ENCODE results near the gene KDM6A. TPM values are rescaled to one million over a fixed set of nuclear protein-coding genes. Genes with fewer than 3 reads are reported as not detected.
A peak's percentile ranks its signal among the peaks of the same experiment; 100 is the strongest.

The KDM6A gene
- total RNA-seq, 1 experiment from 2014 or later, result 42.8 TPM

DNA sequence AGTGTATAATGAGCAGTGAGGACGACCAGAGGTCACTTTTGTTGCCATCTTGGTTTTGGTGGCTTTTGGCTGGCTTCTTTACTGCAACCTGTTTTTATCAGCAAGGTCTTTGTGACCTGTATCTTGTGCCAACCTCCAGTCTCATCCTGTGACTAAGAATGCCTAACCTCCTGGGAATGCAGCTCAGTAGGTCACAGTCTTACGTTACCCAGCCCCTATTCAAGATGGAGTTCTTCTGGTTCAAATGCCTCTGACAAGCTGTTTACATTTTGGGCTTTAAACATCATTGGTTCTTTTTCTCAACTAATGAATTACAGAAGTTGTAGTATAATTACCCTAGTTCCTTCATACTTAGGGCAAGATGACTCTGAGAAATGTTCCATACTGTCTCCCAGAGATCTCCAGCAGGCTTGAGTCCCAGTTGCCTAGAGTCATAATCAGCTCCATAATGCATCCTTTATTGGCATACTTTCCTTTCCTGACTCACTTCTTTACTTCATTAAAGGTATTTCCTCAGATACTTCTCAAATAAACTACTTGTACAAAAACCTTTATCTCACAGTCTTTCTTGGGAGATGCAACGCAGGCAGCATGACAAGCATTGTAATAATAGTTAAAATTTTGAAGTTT, 136.5 kb downstream of the KDM6A start:
- Histone ChIP-seq H3K4me2 (ENCODE audit: insufficient read depth, insufficient read length, low read length) (no peak overlapping the region), H3K79me1 (ENCODE audit: insufficient read depth, low read depth, low read length, poor library complexity, severe bottlenecking) (peaks cover 3% of the 10 kb centered on the region), H2AK5ac (ENCODE audit: insufficient read length, low read length) (no peak overlapping the region), H3K23ac (ENCODE audit: insufficient read length, low read depth, low read length) (no peak overlapping the region), H2BK120ac (ENCODE audit: low read depth, low read length, poor library complexity, severe bottlenecking) (no peak overlapping the region), H2BK5ac (ENCODE audit: insufficient read length, low read length) (no peak overlapping the region), H3T11ph (ENCODE audit: low read length) (no peak overlapping the region), H3K18ac (ENCODE audit: insufficient read length, low read depth, low read length) (no peak overlapping the region), H3K27ac (ENCODE audit: insufficient read length, low read depth, low read length) (no peak overlapping the region), H3K23me2 (ENCODE audit: insufficient read length, low read depth, low read length, poor library complexity, severe bottlenecking) (no peaks in the 10 kb centered on the region), H2BK20ac (ENCODE audit: low read depth, low read length, poor library complexity, severe bottlenecking) (no peak overlapping the region), H3K9me3 (ENCODE audit: control insufficient read depth, low read depth, low read length) (peaks cover 21% of the 10 kb centered on the region), H4K8ac (replicated peaks; ENCODE audit: insufficient read length, low read depth, low read length) (no peak overlapping the region), H3K4ac (ENCODE audit: low read depth, low read length) (no peak overlapping the region), H4K91ac (ENCODE audit: insufficient read length, low read depth, low read length) (no peak overlapping the region), H2BK15ac (ENCODE audit: low read depth, low read length) (no peak overlapping the region), H2AFZ (ENCODE audit: low read length) (no peak overlapping the region), H3K27me3 (ENCODE audit: insufficient read depth, low read length) (no peaks in the 10 kb centered on the region), H3K4me1 (ENCODE audit: insufficient read depth, low read length) (no peaks in the 10 kb centered on the region), H3K79me2 (ENCODE audit: insufficient read depth, low read length) (peaks cover 19% of the 10 kb centered on the region), H3K56ac (ENCODE audit: insufficient read length, low read depth, low read length) (no peak overlapping the region), H4K5ac (ENCODE audit: insufficient read length, low read depth, low read length) (no peak overlapping the region), H2BK12ac (ENCODE audit: insufficient read length, low read depth, low read length) (no peak overlapping the region), H3K14ac (ENCODE audit: insufficient read depth, low read length) (no peak overlapping the region), H4K20me1 (ENCODE audit: control insufficient read depth, insufficient read depth, insufficient read length) (no peaks in the 10 kb centered on the region), H3K9ac (ENCODE audit: extremely low read depth, insufficient read length, low read length) (no peak overlapping the region)
- TF ChIP-seq, protein P1, sequence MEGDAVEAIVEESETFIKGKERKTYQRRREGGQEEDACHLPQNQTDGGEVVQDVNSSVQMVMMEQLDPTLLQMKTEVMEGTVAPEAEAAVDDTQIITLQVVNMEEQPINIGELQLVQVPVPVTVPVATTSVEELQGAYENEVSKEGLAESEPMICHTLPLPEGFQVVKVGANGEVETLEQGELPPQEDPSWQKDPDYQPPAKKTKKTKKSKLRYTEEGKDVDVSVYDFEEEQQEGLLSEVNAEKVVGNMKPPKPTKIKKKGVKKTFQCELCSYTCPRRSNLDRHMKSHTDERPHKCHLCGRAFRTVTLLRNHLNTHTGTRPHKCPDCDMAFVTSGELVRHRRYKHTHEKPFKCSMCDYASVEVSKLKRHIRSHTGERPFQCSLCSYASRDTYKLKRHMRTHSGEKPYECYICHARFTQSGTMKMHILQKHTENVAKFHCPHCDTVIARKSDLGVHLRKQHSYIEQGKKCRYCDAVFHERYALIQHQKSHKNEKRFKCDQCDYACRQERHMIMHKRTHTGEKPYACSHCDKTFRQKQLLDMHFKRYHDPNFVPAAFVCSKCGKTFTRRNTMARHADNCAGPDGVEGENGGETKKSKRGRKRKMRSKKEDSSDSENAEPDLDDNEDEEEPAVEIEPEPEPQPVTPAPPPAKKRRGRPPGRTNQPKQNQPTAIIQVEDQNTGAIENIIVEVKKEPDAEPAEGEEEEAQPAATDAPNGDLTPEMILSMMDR (conservative IDR thresholded peaks at IDR 0.05), result no peak
- no peak for DNase-seq
- Mint-ChIP-seq H3K27ac (peak overlapping the region in 1 of 3 experiments; percentile 72; a peak in 1 of 7 replicates), H3K27me3 (ENCODE audit: low read depth) (no peaks in the 10 kb centered on the region; the same call in 1 of the 2 replicates), H3K4me3 (no peak overlapping the region), H3K36me3 (ENCODE audit: insufficient read depth in 1 of 3, low read depth in 3 of 3) (peaks cover 20 to 25% (median 25%) of the 10 kb centered on the region in 3 experiments), H3K4me1 (peaks cover 24 to 42% of the 10 kb centered on the region in 2 experiments), H3K9me3 (peaks cover 55 to 68% of the 10 kb centered on the region in 2 experiments)
- WGBS (ENCODE audit: extremely low coverage, insufficient read length, low lambda C conversion rate), result no CpG with 5 or more reads among the region's 3 CpGs
